Activated B cell treated with CpG ODN at 0.5 μM for 24 hours (primary cell): ENCODE results near the gene RAB6B. TPM values are rescaled to one million over a fixed set of nuclear protein-coding genes. Genes with fewer than 3 reads are reported as not detected.

Experiments
- ATAC-seq: fragments of 200-7000 bp; cut with Tn5 transposase; one replicate; pipeline ENCODE4 v1.10.0; 2021; ENCODE audit warnings: low read depth, mild to moderate bottlenecking, moderate library complexity
- CTCF ChIA-PET: fragments of 350-600 bp; sonication (Branson Sonifier 250); formaldehyde crosslinking; loops from one replicate; lab custom pipeline; 2021; ENCODE audit warnings: antibody characterized with exemption; lab: Charles Lee
- POLR2A ChIA-PET: fragments of 350-600 bp; sonication (Branson Sonifier 250); formaldehyde crosslinking; loops from one replicate; lab custom pipeline; 2021; ENCODE audit warnings: antibody characterized with exemption; lab: Charles Lee
- DNase-seq: peaks from one replicate; pipeline ENCODE4 v3.0.0; 2022
- H3K27ac Mint-ChIP-seq: one replicate; pipeline ENCODE4 v1.8.0; 2020; ENCODE audit warnings: mixed read lengths
- H3K27me3 Mint-ChIP-seq: one replicate; pipeline ENCODE4 v1.8.0; 2021; ENCODE audit warnings: mixed read lengths
- H3K36me3 Mint-ChIP-seq: one replicate; pipeline ENCODE4 v1.8.0; 2021; ENCODE audit warnings: low read depth, mixed read lengths
- H3K4me1 Mint-ChIP-seq: one replicate; pipeline ENCODE4 v1.8.0; 2021; ENCODE audit warnings: mixed read lengths
- H3K4me3 Mint-ChIP-seq: one replicate; pipeline ENCODE4 v1.8.0; 2020; ENCODE audit warnings: mild to moderate bottlenecking, mixed read lengths
- H3K9me3 Mint-ChIP-seq: one replicate; pipeline ENCODE4 v1.8.0; 2020; ENCODE audit warnings: mixed read lengths
- intact Hi-C: fragments of 100-400 bp; cut with micrococcal nuclease; formaldehyde crosslinking; loops from one replicate; pipeline ENCODE4 v1.15.1; 2024
- total RNA-seq: library from RNA; stranded (reverse); gene quantifications from 2 replicates; pipeline ENCODE4 v1.2.3, GENCODE V29; 2022
- TF ChIP-seq, protein P1 (sequence below): fragments of 200-600 bp; IDR thresholded peaks from one replicate; pipeline ENCODE4 v1.8.0; 2022; ENCODE audit warnings: antibody characterized with exemption, mild to moderate bottlenecking

Gene RAB6B
- total RNA-seq, 1 donor from 2014 or later, result not detected

- CTCF ChIA-PET, result no interaction called here
Measured at GRCh38 chr3:133842158-133842557, 53.5 kb downstream of the RAB6B start.

DNA sequence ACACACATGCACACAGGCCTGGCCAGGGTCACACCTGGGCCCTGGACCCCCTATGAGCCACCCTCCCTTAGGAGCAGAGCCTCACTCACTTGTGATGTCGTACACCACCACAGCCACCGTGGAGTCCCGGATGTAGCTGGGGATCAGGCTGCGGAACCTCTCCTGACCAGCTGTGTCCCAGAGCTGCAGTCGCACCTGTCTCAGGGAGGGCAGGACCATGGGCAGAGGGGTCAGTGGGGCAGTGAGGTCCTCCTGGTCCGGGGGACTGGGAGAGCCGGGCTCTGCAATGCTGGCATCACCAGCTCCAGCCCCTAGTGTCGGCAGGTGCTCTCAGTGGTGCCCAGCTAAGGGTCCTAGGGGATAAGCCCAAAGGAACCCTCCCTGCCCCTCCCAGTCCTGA lies 54.5 kb downstream of the RAB6B start:
- H3K9me3 Mint-ChIP-seq, result no peaks in the 10 kb centered on the region
- H3K4me1 Mint-ChIP-seq, result no peaks in the 10 kb centered on the region
- no peaks in the 10 kb centered on the region for H3K36me3 Mint-ChIP-seq
- H3K27me3 Mint-ChIP-seq, result peaks cover 7% of the 10 kb centered on the region
- no peak for ATAC-seq
- CTCF ChIA-PET, result interaction anchor here (1.5 kb wide), 1 partner anchor 8 kb away, joined by 3 read pairs; no protein-coding TSS in a partner anchor
- DNase-seq, result no peak
- intact Hi-C loops, result no loop called here
- POLR2A ChIA-PET, result no interaction called here
- TF ChIP-seq, protein P1, sequence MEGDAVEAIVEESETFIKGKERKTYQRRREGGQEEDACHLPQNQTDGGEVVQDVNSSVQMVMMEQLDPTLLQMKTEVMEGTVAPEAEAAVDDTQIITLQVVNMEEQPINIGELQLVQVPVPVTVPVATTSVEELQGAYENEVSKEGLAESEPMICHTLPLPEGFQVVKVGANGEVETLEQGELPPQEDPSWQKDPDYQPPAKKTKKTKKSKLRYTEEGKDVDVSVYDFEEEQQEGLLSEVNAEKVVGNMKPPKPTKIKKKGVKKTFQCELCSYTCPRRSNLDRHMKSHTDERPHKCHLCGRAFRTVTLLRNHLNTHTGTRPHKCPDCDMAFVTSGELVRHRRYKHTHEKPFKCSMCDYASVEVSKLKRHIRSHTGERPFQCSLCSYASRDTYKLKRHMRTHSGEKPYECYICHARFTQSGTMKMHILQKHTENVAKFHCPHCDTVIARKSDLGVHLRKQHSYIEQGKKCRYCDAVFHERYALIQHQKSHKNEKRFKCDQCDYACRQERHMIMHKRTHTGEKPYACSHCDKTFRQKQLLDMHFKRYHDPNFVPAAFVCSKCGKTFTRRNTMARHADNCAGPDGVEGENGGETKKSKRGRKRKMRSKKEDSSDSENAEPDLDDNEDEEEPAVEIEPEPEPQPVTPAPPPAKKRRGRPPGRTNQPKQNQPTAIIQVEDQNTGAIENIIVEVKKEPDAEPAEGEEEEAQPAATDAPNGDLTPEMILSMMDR, result no peak
- no peak overlapping the region for H3K27ac Mint-ChIP-seq
- no peak overlapping the region for H3K4me3 Mint-ChIP-seq

More at GRCh38 chr3:133842158-133842557, 53.5 kb downstream of the RAB6B start:
- H3K9me3 Mint-ChIP-seq, result no peaks in the 10 kb centered on the region
- TF ChIP-seq, protein P1, result no peak
- peaks cover 8% of the 10 kb centered on the region for H3K27me3 Mint-ChIP-seq
- ATAC-seq (no peak), DNase-seq (no peak)
- intact Hi-C loops, result no loop called here
- H3K36me3 Mint-ChIP-seq, result no peaks in the 10 kb centered on the region
- POLR2A ChIA-PET, result no interaction called here
- no peak overlapping the region for H3K4me3 Mint-ChIP-seq
- H3K27ac Mint-ChIP-seq, result no peak overlapping the region
- H3K4me1 Mint-ChIP-seq, result no peaks in the 10 kb centered on the region

GRCh38 chr3:133840767-133841166 lies 54.9 kb downstream of the RAB6B start:
- Mint-ChIP-seq H3K36me3 (no peaks in the 10 kb centered on the region), H3K27me3 (peaks cover 7% of the 10 kb centered on the region), H3K4me1 (no peaks in the 10 kb centered on the region), H3K27ac (no peak overlapping the region), H3K4me3 (no peak overlapping the region), H3K9me3 (no peaks in the 10 kb centered on the region)
- ChIA-PET CTCF (interaction anchor here (1.5 kb wide), 1 partner anchor 8 kb away, joined by 3 read pairs; no protein-coding TSS in a partner anchor), POLR2A (no interaction called here)
- intact Hi-C loops, result no loop called here
- ATAC-seq, result no peak
- no peak for DNase-seq
- TF ChIP-seq, protein P1, result no peak

DNA sequence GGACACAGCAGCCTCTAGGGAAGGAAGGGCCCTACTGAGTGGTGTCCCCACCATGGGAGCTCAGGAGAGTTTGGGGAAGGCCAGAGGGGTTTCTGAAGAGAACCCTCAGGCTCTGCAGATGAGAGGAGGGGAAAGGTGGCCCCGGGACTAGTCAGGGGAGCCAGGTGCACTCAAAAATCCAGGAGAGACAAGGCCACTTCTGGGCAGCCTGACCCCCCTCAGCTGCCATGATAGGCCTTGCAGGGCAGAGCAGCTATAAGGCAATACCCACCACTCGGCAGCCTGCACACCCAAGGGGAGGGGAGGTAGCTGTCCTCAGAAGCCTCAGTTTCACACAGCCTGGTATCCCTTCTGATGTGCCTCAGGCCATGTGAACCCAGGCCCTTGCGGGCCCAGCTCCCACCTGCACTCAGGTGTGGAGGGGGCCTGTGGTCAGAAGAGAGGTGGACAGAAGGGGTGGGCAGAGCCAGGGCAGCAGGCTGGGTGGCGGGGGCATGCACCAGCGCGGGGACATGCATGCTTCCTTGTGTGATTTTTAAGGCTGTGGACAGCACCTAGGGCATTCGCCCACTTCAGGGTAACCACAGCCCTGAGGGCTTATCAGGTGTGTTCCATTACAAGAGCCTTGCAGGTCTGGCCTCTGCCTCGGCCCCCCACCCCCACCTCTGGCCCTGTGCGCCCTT lies 55.5 kb downstream of the RAB6B start:
- Mint-ChIP-seq H3K27ac (no peak overlapping the region), H3K9me3 (no peaks in the 10 kb centered on the region), H3K27me3 (peaks cover 7% of the 10 kb centered on the region), H3K4me1 (no peaks in the 10 kb centered on the region), H3K36me3 (no peaks in the 10 kb centered on the region), H3K4me3 (no peak overlapping the region)
- CTCF ChIA-PET, result interaction anchor here (1.5 kb wide), 1 partner anchor 7 kb away, joined by 3 read pairs; no protein-coding TSS in a partner anchor
- intact Hi-C loops, result no loop called here
- DNase-seq (no peak), ATAC-seq (no peak)
- TF ChIP-seq, protein P1, result no peak
- POLR2A ChIA-PET, result no interaction called here

DNA sequence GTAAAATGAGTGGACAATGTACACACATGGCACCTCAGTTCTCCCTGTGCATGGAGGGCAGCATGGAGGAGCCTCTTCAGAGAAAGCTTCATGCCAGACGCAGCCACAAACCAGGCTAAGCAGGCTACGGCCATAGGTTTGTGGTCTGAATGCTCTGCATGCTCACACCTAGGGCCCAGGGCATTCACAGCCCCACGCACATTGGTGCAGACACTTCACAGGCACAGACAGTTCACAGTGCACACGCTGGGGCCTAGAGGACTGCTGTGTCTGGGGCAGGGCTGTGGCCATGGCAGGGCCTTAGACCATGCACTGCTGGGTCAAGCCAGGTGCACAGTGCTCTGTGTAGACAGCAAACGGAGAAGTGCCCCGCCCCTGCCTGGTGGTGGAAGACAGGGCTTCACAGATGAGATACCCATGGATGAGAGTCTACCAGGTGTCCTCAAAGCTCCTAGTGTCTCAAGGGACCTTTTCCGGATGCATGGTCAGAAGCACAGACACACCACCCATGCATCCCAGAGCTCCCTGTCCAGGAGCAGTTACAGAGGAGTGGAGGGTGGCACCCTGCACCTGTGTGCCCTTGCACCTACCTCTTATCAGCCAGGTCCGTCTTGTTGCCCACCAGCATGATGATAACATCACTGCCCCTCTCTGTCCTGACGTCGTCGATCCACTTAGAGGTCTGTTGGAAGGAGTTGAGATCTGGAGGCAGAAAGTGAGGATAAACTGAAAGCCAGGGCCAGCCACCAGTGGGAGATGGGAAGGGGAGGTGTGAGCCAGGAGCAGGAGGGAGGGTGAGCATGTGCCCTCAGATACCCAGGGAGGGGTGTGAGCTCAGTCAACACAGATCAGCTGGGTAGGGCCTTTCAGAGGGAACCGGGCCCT lies 56.5 kb downstream of the RAB6B start:
- ChIA-PET CTCF (no interaction called here), POLR2A (no interaction called here)
- ATAC-seq, result no peak
- Mint-ChIP-seq H3K4me3 (no peak overlapping the region), H3K36me3 (no peaks in the 10 kb centered on the region), H3K27me3 (peaks cover 5% of the 10 kb centered on the region), H3K4me1 (no peaks in the 10 kb centered on the region), H3K27ac (no peak overlapping the region), H3K9me3 (no peaks in the 10 kb centered on the region)
- intact Hi-C loops, result no loop called here
- DNase-seq, result no peak
- TF ChIP-seq, protein P1, result no peak
